ENCODE measurements around the gene PROSER3. TPM values are rescaled to one million over a fixed set of nuclear protein-coding genes. Genes with fewer than 3 reads are reported as not detected.

Gene PROSER3
- total RNA-seq, 1 donor = 13.5 TPM

- DNase-seq (ENCODE audit: low read depth in 2 of 3, low spot score in 2 of 3) = no peak
Measured at GRCh38 chr19:35736913-35737886, 20.8 kb upstream of the PROSER3 start.

- no peak for DNase-seq (ENCODE audit: low read depth in 2 of 3, low spot score in 2 of 3)
Measured at GRCh38 chr19:35738021-35738886, 19.7 kb upstream of the PROSER3 start.

GRCh38 chr19:35738887-35739229, 19.1 kb upstream of the PROSER3 start:
- DNase-seq (ENCODE audit: low read depth in 2 of 3, low spot score in 2 of 3) = no peak

GRCh38 chr19:35739275-35740107, 18.5 kb upstream of the PROSER3 start:
- no peak for DNase-seq (ENCODE audit: low read depth in 2 of 3, low spot score in 2 of 3)

GRCh38 chr19:35740108-35740422, 17.9 kb upstream of the PROSER3 start:
- no peak for DNase-seq (ENCODE audit: low read depth in 2 of 3, low spot score in 2 of 3)

GRCh38 chr19:35740423-35741202, 17.4 kb upstream of the PROSER3 start:
- DNase-seq (ENCODE audit: low read depth in 2 of 3, low spot score in 2 of 3) = peak; percentile 70 to 97 (median 95)

GRCh38 chr19:35741203-35741515, 16.8 kb upstream of the PROSER3 start:
- peak in 2 of 3 donors; percentile 39 to 54 for DNase-seq (ENCODE audit: low read depth in 2 of 3, low spot score in 2 of 3)

- peak in 2 of 3 donors; percentile 83 to 87 for DNase-seq (ENCODE audit: low read depth in 2 of 3, low spot score in 2 of 3)
Measured at GRCh38 chr19:35742121-35742724, 15.8 kb upstream of the PROSER3 start, which contains the start of gene IGFLR1. Gene IGFLR1, minus strand, starts transcription at chr19:35742452. Its CDS starts 1,272 bp downstream, at chr19:35741180.

GRCh38 chr19:35743640-35744429, 14.1 kb upstream of the PROSER3 start:
- no peak for DNase-seq (ENCODE audit: low read depth in 2 of 3, low spot score in 2 of 3)

GRCh38 chr19:35744430-35745327, 13.3 kb upstream of the PROSER3 start:
- DNase-seq (ENCODE audit: low read depth in 2 of 3, low spot score in 2 of 3) = peak; percentile 84 to 98 (median 95)

- peak; percentile 97 to 100 (median 100) for DNase-seq (ENCODE audit: low read depth in 2 of 3, low spot score in 2 of 3)
Measured at GRCh38 chr19:35745328-35746086, 12.5 kb upstream of the PROSER3 start, which contains the start of the genes PSENEN and U2AF1L4. Gene PSENEN, plus strand, starts transcription at chr19:35745651. Its CDS starts 280 bp downstream, at chr19:35745931. Gene U2AF1L4, minus strand, starts transcription at chr19:35745418. Its CDS starts 27 bp downstream, at chr19:35745391.

GRCh38 chr19:35746087-35746462, 11.9 kb upstream of the PROSER3 start:
- no peak for DNase-seq (ENCODE audit: low read depth in 2 of 3, low spot score in 2 of 3)

GRCh38 chr19:35746531-35746930, 11.4 kb upstream of the PROSER3 start:
- no peak for DNase-seq (ENCODE audit: low read depth in 2 of 3, low spot score in 2 of 3)

GRCh38 chr19:35748106-35749020, 9.6 kb upstream of the PROSER3 start, which contains the start of gene LIN37:
Gene LIN37, plus strand, starts transcription at chr19:35748576. Its CDS starts 149 bp downstream, at chr19:35748725.
- DNase-seq (ENCODE audit: low read depth in 2 of 3, low spot score in 2 of 3) = peak; percentile 95 to 100 (median 99)

GRCh38 chr19:35750167-35750566, 7.8 kb upstream of the PROSER3 start:
- no peak for DNase-seq (ENCODE audit: low read depth in 2 of 3, low spot score in 2 of 3)

Measured in hematopoietic multipotent progenitor cell (in vitro differentiated cells).